OCI-LY1 (cell line): ENCODE measurements around the gene DOCK1.

ENCODE experiments used
- CTCF ChIP-seq: fragments of 200-600 bp; sonication (generic), shearing (Covaris generic); IDR thresholded peaks from 2 replicates; pipeline ENCODE4 v1.5.1; 2017; ENCODE audit warnings: mild to moderate bottlenecking, antibody characterized with exemption, low read length, moderate library complexity, mixed read lengths
- EZH2 ChIP-seq: fragments of 200-600 bp; sonication (generic), shearing (Covaris generic); IDR thresholded peaks from 2 replicates; pipeline ENCODE4 v1.8.0; 2017; ENCODE audit warnings: borderline replicate concordance, mixed run types, mild to moderate bottlenecking, antibody characterized with exemption, low read length, moderate library complexity, mixed read lengths

- no peak for TF ChIP-seq CTCF
- TF ChIP-seq EZH2, result no peak
These were observed 592.9 kb downstream of the DOCK1 start for GRCh38 chr10:127498087-127498486.
